Adipose tissue (tissue), 3 donors: ENCODE data around the gene PDGFRB. TPM values are rescaled to one million over a fixed set of nuclear protein-coding genes. Genes with fewer than 3 reads are reported as not detected.

ENCODE experiments used
- H3K27ac ChIP-seq: one replicate; pipeline ENCODE4 v1.5.1; 2013; ENCODE audit warnings: low read depth, low read length
- WGBS, 3 donors: extraction: QIAGEN DNeasy Blood & Tissue Kit; methylation state at CpG; one replicate each; pipeline ENCODE4 v1.1.7; 2013; 5-methylcytosine and 5-hydroxymethylcytosine counted together
- polyA plus RNA-seq, 3 donors: library from polyadenylated mRNA; stranded (reverse); fragments of 200-250 nt; gene quantifications; one replicate each; pipeline ENCODE4 v1.2.3, GENCODE V29; 2013
- donor health status: healthy with polysubstance abuse.
- donor health status: Bipolar disorder and iron deficiency.
- donor health status: healthy.

PDGFRB gene
- polyA plus RNA-seq, 3 donors: 13.7 to 102 (median 70.7) TPM

DNA sequence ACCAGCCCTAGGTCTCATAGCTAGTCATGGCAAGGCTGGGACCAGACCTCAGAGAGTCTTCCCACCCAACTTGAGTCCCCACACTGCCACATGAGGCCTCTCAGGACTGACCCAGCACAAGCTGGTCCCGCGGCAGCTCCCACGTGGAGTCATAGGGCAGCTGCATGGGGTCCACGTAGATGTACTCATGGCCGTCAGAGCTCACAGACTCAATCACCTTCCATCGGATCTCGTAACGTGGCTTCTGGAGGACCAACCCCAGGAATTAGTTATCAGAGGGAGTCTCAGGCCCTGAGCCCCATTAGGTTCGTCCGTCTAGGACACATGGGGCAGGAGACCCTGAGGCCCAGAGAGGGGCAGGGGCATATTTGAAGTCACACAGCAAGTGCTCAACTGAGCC, 30.3 kb downstream of the PDGFRB start:
- WGBS, 3 donors: 88 to 96% (median 89%) methylated on average over 10 of the region's 10 CpGs
- H3K27ac ChIP-seq: no peak overlapping the region

DNA sequence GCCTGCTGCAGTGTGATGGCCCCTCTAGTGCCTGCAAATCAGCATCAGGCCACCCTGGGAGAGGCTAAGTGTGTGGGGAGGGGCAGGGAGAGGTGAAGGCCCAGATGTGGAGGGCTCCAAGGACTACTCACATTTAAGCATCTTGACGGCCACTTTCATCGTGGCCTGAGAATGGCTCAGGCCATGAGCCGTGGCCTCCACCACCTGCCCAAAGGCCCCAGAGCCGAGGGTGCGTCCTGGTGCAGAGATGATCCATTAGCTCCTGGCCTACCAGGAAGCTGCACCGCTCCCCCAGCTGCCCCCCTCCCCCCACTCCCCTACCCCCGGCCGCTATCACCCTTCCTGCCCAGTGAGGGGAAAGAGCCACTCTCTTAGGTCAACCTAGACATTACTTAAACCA, 31.0 kb downstream of the PDGFRB start:
- WGBS, 3 donors: 83 to 86% (median 83%) methylated on average over 6 to 8 of the region's 8 CpGs
- no peak overlapping the region for H3K27ac ChIP-seq

DNA sequence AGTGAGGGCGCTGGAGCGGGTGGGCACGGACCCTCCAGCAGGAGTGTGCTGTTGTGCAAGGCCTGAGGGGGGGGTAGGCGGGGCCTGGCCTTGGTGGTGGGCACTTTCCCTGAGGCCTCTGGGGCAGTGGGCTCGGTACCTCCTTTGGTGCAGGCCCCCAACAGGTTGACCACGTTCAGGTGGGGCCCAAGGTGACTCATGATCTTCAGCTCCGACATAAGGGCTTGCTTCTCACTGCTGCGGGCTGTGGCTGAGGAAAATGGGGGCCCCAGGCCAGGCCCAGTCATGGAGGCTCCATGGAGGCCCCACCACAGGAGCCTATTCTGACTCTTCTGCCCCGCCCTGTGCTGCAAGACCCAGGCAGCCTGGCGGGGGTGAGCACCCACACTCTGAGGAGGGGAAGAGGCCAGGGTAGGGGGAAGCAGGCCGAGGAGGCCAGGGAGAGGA, 31.5 kb downstream of the PDGFRB start:
- WGBS, 3 donors: 71 to 83% (median 76%) methylated on average over 11 of the region's 11 CpGs
- H3K27ac ChIP-seq: no peak overlapping the region

DNA sequence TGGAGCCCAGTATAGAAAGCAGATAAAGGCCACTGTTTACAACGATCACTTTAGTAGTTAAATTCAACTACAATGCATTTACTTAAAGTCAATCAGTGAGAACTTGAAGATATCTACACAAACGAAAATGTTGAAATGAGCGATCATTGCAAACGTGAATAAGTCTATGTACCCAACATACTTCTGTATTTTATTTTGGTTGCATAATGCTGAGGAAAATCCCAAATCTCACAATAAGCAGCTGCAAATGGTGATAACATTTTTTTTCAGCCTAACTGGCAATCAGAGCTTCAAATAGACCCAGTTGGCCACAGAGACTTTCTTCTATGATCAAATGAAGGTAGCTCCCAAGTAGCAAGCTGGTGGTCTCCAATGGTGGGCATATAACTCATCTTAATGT, 32.1 kb downstream of the PDGFRB start:
- no peak overlapping the region for H3K27ac ChIP-seq
- 57 to 65% (median 60%) methylated on average over 4 of the region's 4 CpGs for WGBS, 3 donors

DNA sequence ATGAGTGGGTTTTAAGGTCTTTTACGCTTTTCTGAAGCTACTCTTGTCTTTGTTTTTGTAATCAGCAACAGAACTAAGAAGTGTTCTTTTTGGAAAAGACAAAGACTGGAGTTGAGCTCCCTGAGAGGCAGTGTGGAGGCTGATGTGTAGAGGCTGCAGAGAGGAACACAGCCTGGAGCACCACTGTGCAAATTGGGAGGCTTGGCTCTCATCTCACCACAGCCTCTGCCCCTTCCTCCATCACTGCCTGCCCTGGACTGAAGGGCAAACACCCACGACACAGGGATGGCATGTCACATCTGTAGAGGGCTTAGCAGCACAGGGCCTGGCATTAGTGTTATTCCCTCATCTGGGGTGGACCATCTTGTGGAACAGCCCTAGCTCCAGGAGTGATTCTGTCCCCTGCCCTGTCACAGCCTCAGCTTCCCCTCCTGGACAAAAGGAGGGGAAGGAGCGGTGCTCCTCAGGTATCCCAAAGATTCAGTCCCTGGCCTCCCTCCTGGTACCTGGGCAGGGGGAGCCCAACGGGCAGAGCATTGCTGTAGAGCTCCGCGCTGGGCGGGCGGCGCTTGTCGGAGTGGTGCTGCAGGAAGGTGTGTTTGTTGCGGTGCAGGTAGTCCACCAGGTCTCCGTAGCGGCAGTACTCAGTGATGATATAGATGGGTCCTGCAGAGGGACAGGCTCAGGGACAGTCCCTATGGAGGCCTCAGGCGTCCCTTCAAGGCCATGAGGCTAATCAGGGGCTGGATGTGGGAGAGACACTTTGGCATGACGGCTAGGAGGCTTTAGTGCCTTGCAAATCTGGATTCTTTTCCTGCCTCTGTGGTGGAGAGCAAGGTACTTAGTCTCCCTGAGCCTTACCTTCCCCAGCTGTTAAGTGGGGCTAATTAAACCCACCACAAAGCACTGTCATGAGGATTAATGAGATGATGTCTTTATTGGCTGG, 32.8 kb downstream of the PDGFRB start:
- no peak overlapping the region for H3K27ac ChIP-seq
- WGBS, 3 donors: 88 to 95% (median 94%) methylated on average over 15 of the region's 15 CpGs

DNA sequence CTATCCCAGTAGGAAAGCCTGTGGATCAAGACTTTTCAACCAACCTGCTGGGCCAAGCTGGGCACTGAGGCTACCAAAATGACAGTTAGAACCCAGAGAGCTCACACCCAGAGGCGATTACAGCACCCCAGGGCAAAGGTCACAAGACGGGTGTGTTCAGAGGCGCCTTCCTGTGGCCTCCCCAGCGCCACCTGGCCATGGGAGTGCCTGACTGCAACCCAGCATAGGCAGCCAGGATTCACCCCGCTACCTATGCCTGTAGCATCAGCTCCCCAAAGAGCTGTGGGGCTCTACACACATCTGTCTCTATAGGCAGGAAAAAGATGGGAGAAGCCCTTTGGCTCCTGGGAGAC, 33.5 kb downstream of the PDGFRB start:
- 44 to 56% (median 49%) methylated on average over 5 of the region's 5 CpGs for WGBS, 3 donors
- H3K27ac ChIP-seq: no peak overlapping the region

DNA sequence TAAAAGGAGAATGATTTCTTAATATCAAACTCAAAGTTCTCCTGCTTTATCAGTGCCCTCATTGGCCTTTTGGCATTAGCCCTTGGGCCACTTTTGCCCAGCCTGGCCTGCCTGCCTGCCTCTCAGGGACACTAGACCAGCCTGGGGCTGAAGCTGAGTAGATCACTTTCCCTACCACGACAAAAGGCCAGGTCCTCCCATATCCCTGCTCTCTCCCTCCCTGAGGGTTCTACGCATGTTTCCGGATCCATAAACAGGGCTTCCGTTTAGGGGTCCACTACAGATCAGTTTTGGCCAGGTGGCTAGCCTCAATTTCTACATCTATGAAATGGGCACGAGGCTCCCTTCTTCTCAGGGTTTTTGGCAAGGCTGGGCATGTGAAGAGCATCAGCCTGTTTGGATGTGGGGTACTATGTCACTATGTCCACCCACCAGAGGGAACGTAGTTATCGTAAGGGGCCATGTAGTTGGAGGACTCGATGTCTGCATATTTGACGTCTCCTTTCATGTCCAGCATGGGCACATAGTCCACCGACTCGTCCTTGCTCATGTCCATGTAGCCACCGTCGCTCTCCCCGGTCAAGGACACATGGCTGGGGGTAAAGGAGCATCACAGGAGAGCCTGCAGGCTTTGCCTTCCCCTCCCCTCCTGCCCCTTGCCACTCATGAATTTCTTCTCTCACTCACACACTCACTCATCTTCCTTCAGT, 34.0 kb downstream of the PDGFRB start:
- WGBS, 3 donors: 90 to 93% (median 91%) methylated on average over 14 of the region's 14 CpGs
- H3K27ac ChIP-seq: no peak overlapping the region

DNA sequence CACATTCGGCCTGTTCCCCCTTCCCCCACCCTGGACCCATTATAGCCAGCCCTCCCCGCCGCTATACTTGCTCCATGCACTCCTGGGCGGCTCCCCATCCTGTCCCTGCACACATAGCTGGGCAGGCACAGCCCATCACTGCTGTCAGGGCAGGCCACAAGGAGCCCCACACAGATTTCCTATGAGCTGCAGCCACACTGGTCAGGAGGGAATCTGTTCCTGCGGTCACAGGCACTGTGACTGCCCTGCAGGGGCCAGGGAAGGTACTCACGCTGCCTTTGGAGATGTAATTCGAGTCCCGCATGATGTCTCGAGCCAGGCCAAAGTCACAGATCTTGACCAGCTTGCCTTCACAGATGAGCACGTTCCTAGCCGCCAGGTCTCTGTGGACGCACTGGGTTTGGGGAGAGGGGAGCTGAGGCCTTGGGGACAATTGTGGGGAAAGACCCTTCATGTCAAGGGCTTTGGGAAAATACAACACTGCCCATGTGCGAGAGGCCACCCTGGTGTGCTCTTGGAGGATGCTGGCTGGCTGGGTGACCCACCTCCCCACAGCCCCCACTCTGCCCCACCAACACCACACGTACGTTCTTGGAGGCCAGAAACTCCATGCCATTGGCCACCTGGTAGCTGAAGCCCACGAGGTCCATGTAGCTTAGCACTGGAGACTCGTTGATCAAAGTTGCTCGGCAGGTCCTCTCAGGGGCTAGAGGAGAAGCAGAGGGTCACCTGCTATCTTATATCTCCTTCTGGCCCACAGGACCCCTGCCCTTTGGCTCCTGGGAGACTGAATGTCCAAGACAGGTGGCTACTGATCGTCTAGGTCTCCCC, 34.8 kb downstream of the PDGFRB start:
- 78 to 87% (median 85%) methylated on average over 19 of the region's 19 CpGs for WGBS, 3 donors
- H3K27ac ChIP-seq: no peak overlapping the region

DNA sequence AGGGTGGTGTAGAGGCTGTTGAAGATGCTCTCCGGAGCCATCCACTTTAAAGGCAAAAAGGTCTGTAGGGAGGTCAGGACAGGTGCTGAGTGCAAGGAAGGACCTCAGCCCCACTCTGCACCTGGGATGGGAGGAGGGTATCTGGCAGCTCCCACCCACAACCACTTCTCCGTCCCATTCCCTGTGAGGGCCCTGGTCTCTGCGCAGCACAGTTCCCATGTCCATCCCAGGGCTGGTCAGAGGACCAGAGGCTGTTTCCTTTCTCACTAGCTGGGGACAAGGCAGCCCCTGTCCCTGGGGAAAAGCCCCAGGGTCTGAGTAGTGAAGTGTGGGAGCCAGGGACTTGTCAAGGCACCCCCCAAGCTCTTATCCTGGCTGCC, 35.6 kb downstream of the PDGFRB start:
- no peak overlapping the region for H3K27ac ChIP-seq
- 95 to 97% (median 97%) methylated on average over 3 of the region's 3 CpGs for WGBS, 3 donors

DNA sequence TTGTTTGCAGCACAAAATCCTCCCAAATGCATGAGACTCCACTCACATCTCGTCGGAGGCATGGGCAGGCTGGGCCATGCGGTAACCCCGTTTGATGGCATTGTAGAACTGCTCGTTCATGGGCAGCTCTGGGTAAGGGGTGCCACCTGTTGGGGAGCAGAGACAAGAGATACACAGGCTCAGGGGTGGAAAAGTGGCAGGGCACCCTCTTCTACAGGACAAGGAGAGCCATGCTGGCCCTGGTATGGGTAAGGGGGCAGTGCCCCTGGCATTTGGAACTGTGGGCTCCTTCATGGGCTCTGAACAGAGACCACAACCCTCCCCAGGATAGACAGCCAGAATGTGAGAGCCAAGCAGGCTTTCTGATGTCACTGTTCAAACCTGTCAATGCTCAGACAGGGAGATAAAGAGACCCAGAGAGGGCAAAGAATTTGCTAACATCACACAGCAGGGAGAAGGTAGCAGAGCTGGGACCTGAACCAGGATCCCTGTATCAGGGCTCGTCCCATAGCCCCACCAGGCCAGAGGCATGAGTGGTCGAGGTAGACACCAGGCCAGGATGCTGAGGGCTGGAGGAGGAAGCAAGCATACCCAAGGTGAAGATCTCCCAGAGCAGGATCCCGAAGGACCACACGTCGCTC, 36.1 kb downstream of the PDGFRB start:
- no peak overlapping the region for H3K27ac ChIP-seq
- WGBS, 3 donors: 72 to 81% (median 77%) methylated on average over 10 of the region's 10 CpGs

DNA sequence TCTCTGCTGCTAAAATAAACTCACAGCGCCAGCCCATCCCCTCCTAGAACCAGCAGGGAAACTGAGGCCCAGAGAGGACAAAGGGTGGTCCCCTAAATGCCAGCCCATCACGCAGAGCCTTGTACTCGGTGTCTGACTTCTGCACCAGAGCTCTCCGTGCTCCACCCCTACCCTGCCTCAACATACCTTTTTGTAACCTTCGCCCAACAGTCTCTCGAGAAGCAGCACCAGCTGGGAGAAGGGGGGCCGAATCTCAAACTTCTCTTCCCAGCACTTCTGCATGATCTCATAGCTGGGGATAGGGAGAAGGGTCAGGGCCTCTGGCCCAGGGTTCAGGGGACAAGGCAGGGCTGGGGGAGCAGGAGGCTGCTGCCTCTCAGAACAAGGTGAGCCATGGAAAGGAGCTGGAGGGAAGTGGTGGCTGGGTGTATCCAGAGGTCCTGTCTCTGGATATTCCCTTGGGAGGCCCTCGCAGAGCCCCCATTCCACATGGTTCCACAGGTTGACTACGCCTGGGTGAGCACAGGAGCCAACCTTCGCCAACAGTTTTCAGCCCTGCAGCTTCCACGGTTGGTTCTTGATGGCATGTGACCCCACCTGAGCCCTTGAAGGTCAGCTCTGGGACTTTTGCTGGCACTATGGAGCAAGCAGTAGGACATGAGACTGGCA, 37.0 kb downstream of the PDGFRB start:
- 82 to 90% (median 85%) methylated on average over 11 of the region's 11 CpGs for WGBS, 3 donors
- no peak overlapping the region for H3K27ac ChIP-seq

DNA sequence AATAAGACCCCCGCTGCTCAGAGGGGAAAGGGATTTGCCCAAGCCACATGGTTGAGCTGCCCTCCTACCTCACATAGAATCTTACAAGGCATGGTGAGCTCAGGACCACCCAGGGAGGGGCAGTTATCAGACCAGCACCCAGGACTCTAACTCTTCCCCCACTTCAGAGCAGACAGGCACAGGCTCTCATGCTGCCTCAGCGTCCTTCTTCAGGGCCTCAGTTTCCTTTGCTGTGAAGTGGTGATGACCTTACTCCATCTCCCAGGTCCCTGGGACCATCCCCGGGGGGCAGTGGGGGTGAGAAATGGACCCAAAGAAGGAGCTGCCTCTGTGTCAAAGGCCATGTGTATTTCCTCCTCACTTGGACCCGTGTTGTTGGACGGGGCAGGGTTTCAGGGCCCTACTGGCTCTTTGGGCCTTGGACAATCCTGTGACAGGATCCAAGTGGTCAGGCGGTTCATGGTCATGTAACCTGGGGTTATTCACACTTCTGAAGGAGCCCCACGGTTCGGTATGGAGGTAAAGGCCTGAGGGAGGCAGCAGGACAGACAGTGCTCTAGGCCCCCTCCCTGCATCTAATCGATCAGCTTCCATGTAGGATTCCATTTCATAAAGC, 37.6 kb downstream of the PDGFRB start:
- 82 to 88% (median 86%) methylated on average over 9 of the region's 9 CpGs for WGBS, 3 donors

DNA sequence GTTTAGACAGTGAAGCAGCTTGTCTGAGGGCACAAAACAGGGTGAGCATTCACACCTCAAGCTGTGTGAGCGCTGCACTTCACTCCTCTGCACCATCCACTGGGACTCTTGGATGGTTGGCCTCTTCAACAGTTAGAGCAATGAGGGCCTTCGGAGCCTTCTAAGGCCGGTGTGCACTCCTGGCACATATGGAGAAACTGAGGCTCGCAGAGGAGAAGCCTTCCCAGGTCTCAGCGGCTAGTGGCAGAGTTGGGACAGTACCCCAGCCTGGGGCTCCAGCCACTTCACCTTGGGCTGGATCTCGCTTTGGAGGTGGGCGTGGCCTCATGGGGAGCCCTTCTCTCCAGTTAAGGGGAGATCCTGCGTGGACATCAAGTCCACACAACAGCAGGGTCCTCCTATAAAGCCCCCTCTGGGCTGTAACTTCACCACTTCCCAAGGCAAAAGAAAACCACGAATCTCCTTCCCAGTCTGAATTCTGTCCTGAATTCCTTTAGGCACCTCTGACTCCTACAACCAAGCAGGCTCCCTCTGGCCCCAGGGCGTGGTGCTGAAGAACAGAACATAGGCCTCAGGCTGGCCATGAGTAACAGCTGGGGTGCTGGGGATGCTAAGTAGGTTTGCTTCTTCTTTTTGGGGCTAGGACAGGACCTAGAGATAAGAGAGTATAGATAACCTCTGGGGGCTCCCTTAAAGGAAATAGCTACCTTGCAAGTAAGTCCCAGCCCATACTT, 38.8 kb downstream of the PDGFRB start:
- WGBS, 3 donors: 89 to 93% (median 92%) methylated on average over 8 to 10 of the region's 10 CpGs
- H3K27ac ChIP-seq: no peak overlapping the region

More for the DNA sequence above, 37.6 kb downstream of the PDGFRB start:
- no peak overlapping the region for H3K27ac ChIP-seq

DNA sequence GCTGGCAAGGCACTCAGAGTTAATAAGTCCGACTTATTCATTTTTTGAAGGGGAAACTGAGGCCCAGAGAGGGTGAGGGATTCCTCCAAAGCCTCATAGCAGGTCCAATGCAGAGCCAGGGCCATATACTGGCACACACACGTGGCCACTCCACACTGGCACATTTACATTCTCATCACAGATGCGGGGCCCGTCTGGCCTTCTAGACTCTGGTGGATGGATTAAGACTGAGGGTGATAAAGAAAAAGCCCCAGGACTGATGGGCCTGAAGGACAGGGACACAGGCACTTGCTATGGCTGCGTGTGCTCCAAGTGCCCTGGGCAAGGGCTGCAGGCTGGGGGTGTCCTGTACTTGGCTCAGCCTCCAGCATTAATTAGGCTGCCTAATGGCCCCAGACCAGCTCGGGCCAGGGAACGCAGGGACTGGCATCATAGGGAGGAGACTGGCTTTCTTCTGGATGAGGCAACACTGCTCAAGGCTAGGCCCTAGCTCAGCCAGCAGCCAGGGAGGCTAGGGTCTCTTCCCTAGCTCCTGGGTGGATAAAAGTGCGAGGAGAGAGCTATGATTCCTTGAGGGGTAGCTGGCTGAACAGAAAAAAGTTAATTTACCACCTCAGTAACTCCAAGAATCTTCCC, 40.8 kb downstream of the PDGFRB start:
- 83 to 92% (median 86%) methylated on average over 8 of the region's 8 CpGs for WGBS, 3 donors
- H3K27ac ChIP-seq: no peak overlapping the region

DNA sequence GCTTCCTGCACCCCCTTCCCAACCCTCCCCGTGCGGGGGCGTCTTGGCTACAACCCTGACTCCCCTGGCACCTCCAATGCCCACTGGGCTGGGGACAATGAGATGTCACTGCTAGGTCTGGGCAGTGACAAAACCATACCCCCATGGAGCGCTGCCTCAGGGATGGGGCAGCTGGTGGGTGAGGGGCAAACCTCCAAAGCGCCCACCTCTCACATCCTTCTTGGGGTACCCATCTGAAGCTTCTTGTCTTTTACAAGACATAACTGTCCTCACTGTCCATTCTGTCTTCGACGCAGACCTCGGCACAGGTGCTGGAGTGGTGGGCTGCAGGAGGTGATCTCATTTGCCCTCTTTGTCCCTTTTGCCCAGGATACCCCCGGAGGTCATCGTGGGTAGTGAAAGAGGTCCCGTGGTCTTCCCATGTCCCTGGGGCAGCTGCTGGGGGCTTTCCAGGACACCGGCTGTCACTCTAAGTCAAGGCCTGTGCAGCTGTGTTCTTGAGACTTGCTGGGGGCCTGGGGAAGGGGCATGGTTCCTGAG, 41.5 kb downstream of the PDGFRB start:
- WGBS, 3 donors: 87 to 91% (median 88%) methylated on average over 12 of the region's 12 CpGs
- no peak overlapping the region for H3K27ac ChIP-seq

DNA sequence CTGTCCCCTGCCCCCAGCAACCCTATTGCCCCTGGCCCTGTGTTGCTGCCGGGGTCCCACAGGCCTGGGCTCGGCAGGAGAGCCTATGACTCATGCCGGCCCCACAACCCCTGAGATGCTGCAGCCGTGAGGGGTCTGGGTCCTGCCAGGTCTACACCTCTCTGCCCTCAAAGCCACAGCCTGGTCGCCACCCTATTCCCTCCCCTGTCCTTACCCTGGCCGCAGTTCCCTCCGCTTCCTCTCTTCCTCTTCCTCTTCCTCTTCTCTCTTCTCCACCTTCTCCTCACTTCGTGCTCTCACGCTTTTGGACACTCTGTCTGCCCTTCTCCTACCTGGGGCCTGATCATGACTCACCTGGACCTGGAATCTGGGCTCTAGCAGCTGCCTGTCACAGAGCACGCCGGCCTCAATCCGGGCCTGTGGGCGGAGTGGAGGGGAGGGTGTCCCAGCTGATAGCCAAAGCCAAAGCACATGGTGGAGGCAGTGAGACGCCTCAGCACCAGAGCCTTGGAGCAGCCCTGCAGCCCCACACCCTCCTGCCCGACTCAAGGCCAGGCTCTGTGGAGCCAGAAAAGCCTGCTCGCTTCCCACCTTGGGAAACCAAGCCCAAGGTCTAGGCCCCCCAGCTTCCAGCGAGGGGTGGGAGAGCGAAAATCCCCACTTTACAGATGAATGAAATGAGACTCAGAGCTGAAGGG, 42.4 kb downstream of the PDGFRB start:
- WGBS, 3 donors: 54 to 64% (median 55%) methylated on average over 17 to 18 of the region's 18 CpGs
- H3K27ac ChIP-seq: no peak overlapping the region
